Sigmoid colon (tissue), 7 donors: ENCODE data around the gene NDE1. TPM values are rescaled to one million over a fixed set of nuclear protein-coding genes. Genes with fewer than 3 reads are reported as not detected.

Experiments
- DNase-seq: peaks from one replicate; pipeline ENCODE4 v3.0.0-alpha.2; 2019
- H3K27ac ChIP-seq, 4 donors: fragments of 200-600 bp; sonication (generic); one replicate each; pipeline ENCODE4 v1.5.1; 2016 to 2019; ENCODE audit warnings: mild to moderate bottlenecking in 1 of 4
- H3K27me3 ChIP-seq, 3 donors: fragments of 200-600 bp; sonication (generic); one replicate each; pipeline ENCODE4 v1.5.1; 2019; ENCODE audit warnings: mild to moderate bottlenecking in 1 of 3
- H3K36me3 ChIP-seq, 4 donors: fragments of 200-600 bp; sonication (generic); one replicate each; pipeline ENCODE4 v1.5.1; 2016 to 2019
- H3K4me1 ChIP-seq, 4 donors: fragments of 200-600 bp; sonication (generic); one replicate each; pipeline ENCODE4 v1.5.1; 2017 to 2019
- H3K4me3 ChIP-seq, 4 donors: fragments of 200-600 bp; sonication (generic); one replicate each; pipeline ENCODE4 v1.5.1; 2017 to 2019; ENCODE audit warnings: mild to moderate bottlenecking in 2 of 4, moderate library complexity in 1 of 4
- H3K9me3 ChIP-seq, 4 donors: fragments of 200-600 bp in 3 of 4; sonication (generic) in 3 of 4; one replicate each; pipeline versions ENCODE4 v1.5.1 to v1.6.1; 2013 to 2019
- EP300 ChIP-seq, 4 donors: sonication (generic); formaldehyde crosslinking; IDR thresholded peaks; one replicate each; pipeline ENCODE4 v1.6.1; 2017; ENCODE audit warnings: antibody characterized with exemption in 4 of 4
- POLR2A ChIP-seq, 2 donors: fragments of 450-650 bp; IDR thresholded peaks; one replicate each; pipeline ENCODE4 v1.6.1; 2016; ENCODE audit warnings: antibody characterized with exemption in 2 of 2, mild to moderate bottlenecking in 2 of 2, moderate library complexity in 2 of 2
- POLR2AphosphoS5 ChIP-seq, 4 donors: sonication (generic); formaldehyde crosslinking; IDR thresholded peaks; one replicate each; pipeline ENCODE4 v1.6.1; 2017; ENCODE audit warnings: antibody characterized with exemption in 4 of 4
- WGBS, 2 donors: extraction: QIAGEN DNeasy Blood & Tissue Kit; methylation state at CpG; one replicate each; pipeline ENCODE4 v1.1.7; 2013; 5-methylcytosine and 5-hydroxymethylcytosine counted together
- intact Hi-C: fragments of 100-400 bp; cut with DNase I; formaldehyde crosslinking; loops from one replicate; pipeline ENCODE4 v1.15.1; 2023
- polyA plus RNA-seq, 3 donors: library from polyadenylated mRNA; stranded (reverse); fragments of 200-250 nt; gene quantifications; one replicate each; pipeline ENCODE4 v1.2.3, GENCODE V29; 2013
- total RNA-seq, 4 donors: library from RNA; depleted of rRNA; stranded (reverse); fragments of >200 nt; gene quantifications; one replicate each; pipeline ENCODE4 v1.1.0, GENCODE V29; 2016
- TF ChIP-seq, protein P1 (sequence below), 4 experiments: fragments of 450-650 bp in 3 of 4; fragments of 200-600 bp in 1 of 4; IDR thresholded peaks; one replicate each; pipeline ENCODE4 v1.5.1; 2016 to 2019; ENCODE audit warnings: antibody characterized with exemption in 4 of 4, mild to moderate bottlenecking in 3 of 4, moderate library complexity in 2 of 4
- donor health status: healthy with polysubstance abuse.
- donor health status: Bipolar disorder and iron deficiency.
- donor health status: healthy.

Gene NDE1
- total and polyA plus RNA-seq, 7 donors = 11.3 to 86.1 (median 29.3) TPM

DNA sequence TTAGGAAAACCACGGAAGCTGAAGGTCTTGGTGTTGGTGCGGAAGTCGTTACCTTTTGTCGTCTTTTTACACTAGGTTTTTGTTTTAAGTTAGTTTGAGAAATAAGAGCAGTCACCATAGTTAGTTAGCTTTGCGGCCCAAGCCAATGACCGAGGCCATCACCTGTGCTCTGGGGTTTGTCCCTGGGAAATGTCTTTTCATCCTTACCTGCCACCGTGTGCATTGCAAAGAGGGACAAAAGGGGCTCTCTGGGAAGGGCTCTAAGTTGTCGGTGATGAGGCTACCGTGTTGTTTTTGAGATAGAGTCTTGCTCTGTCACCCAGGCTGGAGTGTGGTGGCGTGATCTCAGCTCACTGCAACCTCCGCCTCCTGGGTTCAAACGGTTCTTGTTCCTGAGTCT is 49.8 kb downstream of the NDE1 start:
- no peak for DNase-seq
- Histone ChIP-seq H3K9me3 (no peaks in the 10 kb centered on the region), H3K4me3 (no peak overlapping the region), H3K27me3 (no peaks in the 10 kb centered on the region), H3K4me1 (peaks cover 0 to 13% (median 5%) of the 10 kb centered on the region in 4 donors), H3K36me3 (peaks cover 5 to 78% (median 43%) of the 10 kb centered on the region in 4 donors), H3K27ac (peak overlapping the region in 3 of 4 donors; percentile 69 to 80 (median 75))
- intact Hi-C loops = no loop called here
- TF ChIP-seq, protein P1, sequence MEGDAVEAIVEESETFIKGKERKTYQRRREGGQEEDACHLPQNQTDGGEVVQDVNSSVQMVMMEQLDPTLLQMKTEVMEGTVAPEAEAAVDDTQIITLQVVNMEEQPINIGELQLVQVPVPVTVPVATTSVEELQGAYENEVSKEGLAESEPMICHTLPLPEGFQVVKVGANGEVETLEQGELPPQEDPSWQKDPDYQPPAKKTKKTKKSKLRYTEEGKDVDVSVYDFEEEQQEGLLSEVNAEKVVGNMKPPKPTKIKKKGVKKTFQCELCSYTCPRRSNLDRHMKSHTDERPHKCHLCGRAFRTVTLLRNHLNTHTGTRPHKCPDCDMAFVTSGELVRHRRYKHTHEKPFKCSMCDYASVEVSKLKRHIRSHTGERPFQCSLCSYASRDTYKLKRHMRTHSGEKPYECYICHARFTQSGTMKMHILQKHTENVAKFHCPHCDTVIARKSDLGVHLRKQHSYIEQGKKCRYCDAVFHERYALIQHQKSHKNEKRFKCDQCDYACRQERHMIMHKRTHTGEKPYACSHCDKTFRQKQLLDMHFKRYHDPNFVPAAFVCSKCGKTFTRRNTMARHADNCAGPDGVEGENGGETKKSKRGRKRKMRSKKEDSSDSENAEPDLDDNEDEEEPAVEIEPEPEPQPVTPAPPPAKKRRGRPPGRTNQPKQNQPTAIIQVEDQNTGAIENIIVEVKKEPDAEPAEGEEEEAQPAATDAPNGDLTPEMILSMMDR (IDR thresholded peaks at IDR 0.05) = no peak
- peak in 2 of 4 donors; percentile 63 to 77 for TF ChIP-seq POLR2AphosphoS5 (IDR thresholded peaks at IDR 0.05)
- 97 to 98% methylated on average over 12 of the region's 12 CpGs for WGBS, 2 donors

DNA sequence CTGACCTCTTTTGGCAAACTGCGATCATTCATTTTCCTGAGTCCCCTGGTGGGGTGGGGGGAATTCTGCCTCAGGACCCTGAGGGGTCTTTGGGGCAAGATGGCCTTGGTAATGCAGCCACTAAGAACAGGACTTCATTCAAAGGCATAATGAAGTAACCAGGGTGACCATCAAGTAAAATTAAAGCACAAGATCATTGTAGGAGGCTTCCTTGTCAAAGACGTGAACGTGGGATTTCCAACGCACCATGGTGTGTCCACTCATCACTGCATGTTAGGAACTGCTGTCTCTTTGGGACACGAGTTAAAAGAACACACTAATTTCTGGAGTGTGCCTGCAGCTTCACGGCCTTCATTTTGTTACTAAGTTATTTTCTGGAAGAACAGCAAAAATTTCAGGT is 51.3 kb downstream of the NDE1 start:
- H3K4me3 ChIP-seq = no peak overlapping the region
- TF ChIP-seq EP300 (IDR thresholded peaks at IDR 0.05) (no peak), POLR2A (IDR thresholded peaks at IDR 0.05) (no peak), POLR2AphosphoS5 (IDR thresholded peaks at IDR 0.05) (peak in 2 of 4 donors; percentile 80 to 82)
- WGBS, 2 donors = 93 to 94% methylated on average over 6 of the region's 6 CpGs
- DNase-seq = no peak
- peaks cover 0 to 21% (median 11%) of the 10 kb centered on the region in 4 donors for H3K4me1 ChIP-seq
- peaks cover 5 to 77% (median 47%) of the 10 kb centered on the region in 4 donors for H3K36me3 ChIP-seq
- no peaks in the 10 kb centered on the region for H3K9me3 ChIP-seq
- intact Hi-C loops = no loop called here
- peak overlapping the region; percentile 68 to 80 (median 72) for H3K27ac ChIP-seq
- no peaks in the 10 kb centered on the region for H3K27me3 ChIP-seq

DNA sequence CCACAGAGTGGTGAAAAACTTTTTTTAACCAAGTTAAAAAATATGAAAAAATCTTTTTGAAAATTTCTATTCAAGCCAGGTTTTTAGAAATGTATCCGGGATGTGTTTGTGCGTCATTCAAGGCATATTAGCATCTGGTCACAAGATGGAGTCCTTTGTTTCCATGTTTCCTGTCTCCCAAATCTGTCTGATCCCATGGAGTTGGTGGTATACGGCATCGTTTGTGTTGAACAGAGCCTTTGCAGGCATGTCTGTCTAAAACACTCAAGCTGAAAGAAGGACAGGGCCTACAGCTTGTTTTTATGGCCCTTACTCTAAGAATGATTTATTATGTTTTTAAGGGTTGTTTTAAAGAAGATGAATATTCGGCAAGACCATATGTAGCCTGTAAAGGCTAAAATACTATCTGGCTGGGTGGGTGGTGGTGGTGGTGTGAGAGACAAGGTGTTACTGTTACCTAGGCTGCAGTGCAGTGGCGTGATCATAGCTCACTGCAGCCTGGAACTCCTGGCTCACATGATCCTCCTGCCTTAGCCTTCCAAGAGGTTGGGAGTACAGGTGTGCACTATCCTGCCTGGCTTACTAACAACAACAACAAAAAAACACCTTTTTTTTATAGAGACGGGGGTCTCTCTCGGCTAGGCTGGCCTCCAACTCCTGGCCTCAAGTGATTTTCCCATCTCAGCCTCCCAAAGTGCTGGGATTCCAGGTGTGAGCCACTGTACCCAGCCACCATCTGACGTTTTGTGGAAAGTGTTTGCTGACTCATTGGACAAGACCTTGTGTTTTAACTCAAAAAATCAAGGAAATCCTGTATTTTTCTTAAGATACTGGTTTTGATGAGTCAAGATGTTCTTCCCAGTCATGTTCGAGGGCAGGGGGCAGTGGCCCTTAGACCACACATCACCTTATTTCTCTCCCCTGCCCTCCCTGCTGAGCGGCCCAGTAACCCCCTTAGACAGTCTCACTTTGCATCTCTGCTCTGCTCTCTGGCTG is 52.2 kb downstream of the NDE1 start:
- H3K27ac ChIP-seq = peak overlapping the region; percentile 68 to 80 (median 72)
- no peak for DNase-seq
- H3K4me3 ChIP-seq = no peak overlapping the region
- H3K36me3 ChIP-seq = peaks cover 5 to 77% (median 43%) of the 10 kb centered on the region in 4 donors
- 80 to 86% methylated on average over 11 of the region's 11 CpGs for WGBS, 2 donors
- intact Hi-C loops = no loop called here
- H3K9me3 ChIP-seq = no peaks in the 10 kb centered on the region
- peaks cover 0 to 21% (median 14%) of the 10 kb centered on the region in 4 donors for H3K4me1 ChIP-seq
- H3K27me3 ChIP-seq = no peaks in the 10 kb centered on the region
- no peak for TF ChIP-seq EP300 (IDR thresholded peaks at IDR 0.05)
- TF ChIP-seq POLR2AphosphoS5 (IDR thresholded peaks at IDR 0.05) = peak in 3 of 4 donors; percentile 63 to 85 (median 79)

DNA sequence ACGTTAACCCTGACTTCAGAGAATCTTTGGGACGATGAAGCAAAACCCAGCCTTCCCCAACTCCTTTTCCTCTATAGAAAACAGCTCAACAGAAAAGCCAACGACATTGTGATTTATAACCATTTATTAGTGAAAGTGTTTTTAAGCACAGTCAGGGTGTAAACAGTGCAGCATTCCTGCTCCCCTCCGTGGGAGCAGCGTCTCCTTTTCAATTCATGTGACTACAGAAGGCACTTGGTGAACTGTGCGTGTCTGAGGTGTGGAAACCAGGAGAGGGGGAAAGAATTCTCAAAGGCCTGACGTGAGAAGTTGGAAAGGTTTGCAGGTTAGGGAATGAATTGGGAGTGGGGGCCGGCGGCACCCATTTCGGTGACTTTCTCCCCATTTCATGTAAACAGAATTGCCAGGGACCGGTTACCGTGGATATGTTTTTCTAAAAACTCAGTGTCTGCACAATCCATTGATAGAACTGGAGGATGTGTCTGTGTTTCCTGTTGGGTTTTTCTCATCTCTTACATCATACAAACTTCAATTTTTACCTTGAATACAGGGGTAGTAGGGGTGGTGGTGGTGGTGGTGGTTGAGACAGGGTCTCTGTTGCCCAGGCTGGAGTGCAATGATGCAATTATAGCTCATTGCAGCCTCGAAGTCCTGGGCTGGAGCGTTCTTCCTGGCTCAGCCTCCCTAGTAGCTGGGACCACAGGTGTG is 53.1 kb downstream of the NDE1 start:
- no peak for DNase-seq
- intact Hi-C loops = no loop called here

DNA sequence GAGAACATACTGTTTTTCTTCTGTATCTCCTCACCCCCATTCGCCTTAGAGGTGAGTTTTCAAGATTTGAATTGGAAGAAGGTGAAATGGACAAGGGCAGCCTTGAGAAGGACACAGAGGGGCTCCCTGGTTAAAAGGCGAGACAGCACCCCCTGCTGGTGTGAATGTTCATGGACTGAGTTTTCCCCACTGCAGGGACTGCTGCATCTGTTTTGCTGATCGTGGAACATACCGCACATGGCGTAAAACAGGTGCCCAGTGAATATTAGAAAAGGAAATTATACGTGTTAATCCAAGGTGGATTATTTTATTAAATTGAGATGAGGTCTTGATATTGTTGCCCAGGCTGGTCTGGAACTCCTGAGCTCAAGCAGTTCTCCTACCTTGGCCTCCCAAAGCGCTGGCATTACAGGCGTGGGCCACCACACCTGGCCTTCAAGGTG is 54.5 kb downstream of the NDE1 start:
- 61 to 71% methylated on average over 8 of the region's 8 CpGs for WGBS, 2 donors
- peak overlapping the region; percentile 68 to 80 (median 72) for H3K27ac ChIP-seq

More for the DNA sequence above, 53.1 kb downstream of the NDE1 start:
- Histone ChIP-seq H3K36me3 (peaks cover 9 to 77% (median 45%) of the 10 kb centered on the region in 4 donors), H3K4me1 (peaks cover 0 to 21% (median 14%) of the 10 kb centered on the region in 4 donors), H3K4me3 (no peak overlapping the region), H3K9me3 (no peaks in the 10 kb centered on the region), H3K27me3 (no peaks in the 10 kb centered on the region), H3K27ac (peak overlapping the region; percentile 68 to 80 (median 72))
- TF ChIP-seq POLR2AphosphoS5 (IDR thresholded peaks at IDR 0.05) = peak in 3 of 4 donors; percentile 67 to 72 (median 71)
- TF ChIP-seq, protein P1 (IDR thresholded peaks at IDR 0.05) = no peak
- WGBS, 2 donors = 81 to 87% methylated on average over 14 of the region's 14 CpGs

More for the DNA sequence above, 54.5 kb downstream of the NDE1 start:
- Histone ChIP-seq H3K4me1 (peaks cover 0 to 24% (median 16%) of the 10 kb centered on the region in 4 donors), H3K4me3 (no peak overlapping the region), H3K36me3 (peaks cover 15 to 77% (median 49%) of the 10 kb centered on the region in 4 donors), H3K27me3 (no peaks in the 10 kb centered on the region), H3K9me3 (no peaks in the 10 kb centered on the region)
- TF ChIP-seq POLR2A (IDR thresholded peaks at IDR 0.05) = no peak
- TF ChIP-seq, protein P1 (IDR thresholded peaks at IDR 0.05) = peak; percentile 38 to 84 (median 74)
- peak; percentile 3 to 69 (median 42) for TF ChIP-seq POLR2AphosphoS5 (IDR thresholded peaks at IDR 0.05)
- TF ChIP-seq EP300 (IDR thresholded peaks at IDR 0.05) = no peak
- intact Hi-C loops = loop anchor here (2.0 kb wide), 1 partner anchor 54 kb away; the partner anchor contains the start of gene NDE1
- DNase-seq = peak; percentile 88
